Duodenal mucosa (tissue), 2 donors: Measurements from ENCODE around the gene TMEM132A.

Experiments
- H3K27ac ChIP-seq: one replicate; pipeline ENCODE4 v1.7.0; 2013; ENCODE audit warnings: low read depth, low read length
- H3K27me3 ChIP-seq, 2 donors: one replicate each; pipeline ENCODE4 v1.7.0; 2013; ENCODE audit warnings: low read length in 2 of 2, control low read depth in 1 of 2; ENCODE audit not compliant: insufficient read depth in 2 of 2, control insufficient read depth in 1 of 2
- H3K36me3 ChIP-seq, 2 donors: one replicate each; pipeline ENCODE4 v1.7.0; 2013; ENCODE audit warnings: low read length in 2 of 2, control low read depth in 1 of 2; ENCODE audit not compliant: insufficient read depth in 2 of 2, control insufficient read depth in 1 of 2
- H3K4me1 ChIP-seq, 2 donors: one replicate each; pipeline ENCODE4 v1.7.0; 2013; ENCODE audit warnings: low read length in 2 of 2, control low read depth in 1 of 2; ENCODE audit not compliant: insufficient read depth in 2 of 2, control insufficient read depth in 1 of 2
- H3K4me3 ChIP-seq, 2 donors: one replicate each; pipeline ENCODE4 v1.7.0; 2013; ENCODE audit warnings: low read length in 2 of 2, low read depth in 1 of 2
- H3K9ac ChIP-seq, 2 donors: one replicate each; pipeline ENCODE4 v1.7.0; 2013; ENCODE audit warnings: low read length in 2 of 2, low read depth in 1 of 2
- H3K9me3 ChIP-seq, 2 donors: one replicate each; pipeline ENCODE4 v1.7.0; 2013; ENCODE audit warnings: low read length in 2 of 2, control low read depth in 1 of 2; ENCODE audit not compliant: control insufficient read depth in 1 of 2

TMEM132A gene

DNA sequence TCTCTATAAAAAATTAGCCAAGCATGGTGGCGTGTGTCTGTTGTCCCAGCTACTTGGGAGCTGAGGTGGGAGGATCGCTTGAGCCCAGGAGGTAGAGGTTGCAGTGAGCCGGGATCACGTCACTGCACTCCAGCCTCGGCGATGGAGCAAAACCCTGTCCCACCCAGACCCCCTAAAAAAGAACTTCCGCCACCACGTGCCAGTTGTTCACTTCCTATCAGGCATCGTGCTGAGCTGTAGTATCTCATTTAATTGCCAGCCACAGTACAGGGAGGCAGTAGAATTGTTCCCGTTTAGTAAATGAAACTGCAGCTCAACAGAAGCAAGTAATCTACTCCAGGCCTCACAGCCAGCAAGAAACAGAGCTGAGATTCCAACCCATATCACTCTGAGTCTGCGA lies 3.0 kb upstream of the TMEM132A start:
- Histone ChIP-seq H3K36me3 (peaks cover 10 to 35% of the 10 kb centered on the region in 2 donors), H3K27ac (no peak overlapping the region), H3K9me3 (no peaks in the 10 kb centered on the region), H3K27me3 (peaks cover 11 to 22% of the 10 kb centered on the region in 2 donors), H3K4me1 (peaks cover 21 to 23% of the 10 kb centered on the region in 2 donors), H3K9ac (no peak overlapping the region), H3K4me3 (no peak overlapping the region)

DNA sequence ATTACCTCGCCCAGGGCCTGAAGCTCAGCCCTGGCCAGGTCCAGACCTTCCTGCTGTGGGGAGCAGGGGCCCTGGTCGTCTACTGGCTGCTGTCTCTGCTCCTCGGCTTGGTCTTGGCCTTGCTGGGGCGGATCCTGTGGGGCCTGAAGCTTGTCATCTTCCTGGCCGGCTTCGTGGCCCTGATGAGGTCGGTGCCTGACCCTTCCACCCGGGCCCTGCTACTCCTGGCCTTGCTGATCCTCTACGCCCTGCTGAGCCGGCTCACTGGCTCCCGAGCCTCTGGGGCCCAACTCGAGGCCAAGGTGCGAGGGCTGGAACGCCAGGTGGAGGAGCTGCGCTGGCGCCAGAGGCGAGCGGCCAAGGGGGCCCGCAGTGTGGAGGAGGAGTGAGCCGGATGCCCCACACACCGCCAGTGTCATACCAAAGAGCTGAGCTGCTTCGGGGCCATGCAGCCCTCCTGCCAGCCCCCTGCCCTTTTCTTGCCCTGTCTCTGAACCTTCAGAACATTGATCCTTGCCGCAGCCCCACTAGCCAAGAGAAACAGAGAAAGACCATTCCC lies 2.4 kb upstream of the TMEM132A start:
- Histone ChIP-seq H3K27ac (no peak overlapping the region), H3K4me3 (no peak overlapping the region), H3K36me3 (peaks cover 10 to 35% of the 10 kb centered on the region in 2 donors), H3K9ac (no peak overlapping the region), H3K4me1 (peaks cover 15 to 17% of the 10 kb centered on the region in 2 donors), H3K9me3 (no peaks in the 10 kb centered on the region), H3K27me3 (peaks cover 11 to 27% of the 10 kb centered on the region in 2 donors)

DNA sequence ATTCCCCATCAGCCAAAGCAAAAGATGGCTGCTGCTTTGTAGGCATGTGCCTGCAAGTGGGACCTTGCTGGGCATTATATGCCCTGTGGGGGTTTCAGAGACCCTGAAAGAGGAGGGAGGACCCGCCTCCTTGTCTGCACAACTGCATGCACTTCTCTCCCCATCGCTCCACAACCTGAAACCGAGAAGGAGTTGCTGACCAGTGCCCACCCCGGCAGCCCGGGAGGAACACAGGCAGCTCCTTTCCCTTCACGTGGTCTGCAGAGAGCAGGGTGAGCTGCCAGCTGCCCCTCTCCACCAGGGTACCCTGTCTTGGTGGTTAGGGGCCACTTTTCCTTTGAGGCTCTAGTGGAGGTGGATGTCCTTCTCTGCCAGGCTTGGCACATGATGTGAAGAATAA lies 1.4 kb upstream of the TMEM132A start:
- H3K27ac ChIP-seq, result no peak overlapping the region
- H3K4me1 ChIP-seq, result peaks cover 14 to 15% of the 10 kb centered on the region in 2 donors
- peaks cover 10 to 35% of the 10 kb centered on the region in 2 donors for H3K36me3 ChIP-seq
- H3K27me3 ChIP-seq, result peaks cover 11 to 27% of the 10 kb centered on the region in 2 donors
- no peak overlapping the region for H3K9ac ChIP-seq
- no peaks in the 10 kb centered on the region for H3K9me3 ChIP-seq
- H3K4me3 ChIP-seq, result no peak overlapping the region

DNA sequence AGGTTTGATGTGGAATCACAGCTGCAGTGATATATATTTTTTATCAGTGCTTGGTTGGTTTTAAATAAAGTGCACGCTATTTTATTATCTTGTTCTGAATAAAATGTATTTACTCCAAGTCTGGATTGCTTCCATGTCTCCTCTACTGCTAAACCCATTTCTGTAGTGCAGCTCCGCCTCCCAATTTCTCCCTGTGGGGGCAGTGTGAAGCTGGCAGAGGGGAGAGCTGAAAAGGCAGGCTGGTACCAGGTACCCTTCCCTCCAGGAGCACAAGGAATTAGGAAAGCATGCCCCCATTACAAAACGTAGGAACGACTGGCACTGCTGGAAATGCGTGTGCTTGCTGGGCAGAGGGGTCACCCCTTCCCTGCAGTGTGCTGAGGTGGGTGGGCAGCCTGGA lies 934 bp upstream of the TMEM132A start:
- Histone ChIP-seq H3K4me3 (no peak overlapping the region), H3K9ac (no peak overlapping the region), H3K27ac (no peak overlapping the region), H3K27me3 (peaks cover 11 to 27% of the 10 kb centered on the region in 2 donors), H3K9me3 (no peaks in the 10 kb centered on the region), H3K4me1 (peaks cover 14 to 15% of the 10 kb centered on the region in 2 donors), H3K36me3 (peaks cover 10 to 35% of the 10 kb centered on the region in 2 donors)

DNA sequence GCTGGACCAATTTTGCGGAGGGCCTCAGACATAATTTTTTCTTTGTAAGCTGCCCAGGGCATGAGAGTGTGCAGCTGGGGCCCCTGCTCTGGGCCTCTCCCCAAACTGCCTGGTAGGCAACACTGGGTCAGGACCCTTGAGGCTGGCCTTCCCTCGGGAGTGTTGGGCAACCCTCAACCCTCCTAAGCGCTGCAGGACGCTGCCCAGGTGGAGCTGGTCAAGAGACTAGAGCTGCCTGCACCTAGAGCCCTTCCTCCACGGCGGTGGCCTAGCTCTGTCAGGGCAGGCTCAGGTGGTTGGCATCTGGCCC lies 505 bp upstream of the TMEM132A start:
- Histone ChIP-seq H3K27ac (no peak overlapping the region), H3K4me1 (peaks cover 14 to 15% of the 10 kb centered on the region in 2 donors), H3K9me3 (no peaks in the 10 kb centered on the region), H3K4me3 (peak overlapping the region; percentile 47 to 60), H3K36me3 (peaks cover 10 to 35% of the 10 kb centered on the region in 2 donors), H3K9ac (no peak overlapping the region), H3K27me3 (peaks cover 11 to 27% of the 10 kb centered on the region in 2 donors)

DNA sequence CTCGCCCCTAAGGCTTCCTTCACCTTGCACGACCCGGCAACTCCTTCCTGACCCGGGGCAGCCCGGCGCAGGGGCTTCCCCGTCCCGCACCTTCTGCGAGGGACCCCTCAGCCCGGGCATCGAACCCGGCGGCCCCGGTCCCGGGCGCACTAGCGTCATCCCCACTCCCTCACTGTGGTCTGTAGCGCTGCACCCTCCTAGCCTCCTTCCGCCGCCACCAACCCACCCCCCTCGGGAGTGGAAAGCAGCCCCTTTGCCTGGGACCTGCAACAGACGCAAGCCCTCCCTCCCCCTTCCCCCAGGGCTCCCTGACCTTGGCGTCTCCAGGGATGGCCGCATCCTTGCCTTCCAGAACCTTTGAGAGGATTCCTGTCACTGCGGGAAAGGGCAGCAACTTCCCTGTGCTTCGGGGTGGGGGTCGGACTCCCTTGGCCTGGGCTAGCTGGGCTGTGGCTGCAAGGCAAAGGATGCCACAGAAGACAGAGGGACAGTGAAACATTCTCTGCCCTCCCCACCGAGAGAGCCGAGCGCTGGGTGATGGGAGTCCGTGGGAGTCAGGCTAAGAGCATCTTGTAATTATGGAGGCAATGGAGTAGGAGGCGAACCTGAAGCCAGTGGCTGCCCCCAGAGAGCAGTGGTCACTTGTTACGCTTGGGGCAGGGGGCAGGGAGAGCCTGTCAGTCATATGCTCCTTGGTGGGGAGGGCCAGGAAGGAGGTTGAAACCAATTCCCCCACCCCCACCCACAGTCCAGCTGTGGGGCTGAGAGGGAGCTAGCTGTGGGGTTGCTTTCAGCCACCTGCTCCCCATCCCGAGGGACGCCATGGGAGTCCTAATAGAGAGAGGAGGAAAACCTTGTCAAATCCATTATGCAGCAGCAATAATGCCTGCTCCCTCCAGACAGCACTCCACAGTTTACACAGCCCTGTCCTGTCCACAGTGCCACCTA lies 920 bp downstream of the TMEM132A start:
- peak overlapping the region in 1 of 2 donors; percentile 33 for H3K9ac ChIP-seq
- peaks cover 14 to 15% of the 10 kb centered on the region in 2 donors for H3K4me1 ChIP-seq
- no peaks in the 10 kb centered on the region for H3K9me3 ChIP-seq
- H3K27me3 ChIP-seq, result peaks cover 11 to 27% of the 10 kb centered on the region in 2 donors
- no peak overlapping the region for H3K27ac ChIP-seq
- peaks cover 10 to 28% of the 10 kb centered on the region in 2 donors for H3K36me3 ChIP-seq
- peak overlapping the region; percentile 50 to 60 for H3K4me3 ChIP-seq

DNA sequence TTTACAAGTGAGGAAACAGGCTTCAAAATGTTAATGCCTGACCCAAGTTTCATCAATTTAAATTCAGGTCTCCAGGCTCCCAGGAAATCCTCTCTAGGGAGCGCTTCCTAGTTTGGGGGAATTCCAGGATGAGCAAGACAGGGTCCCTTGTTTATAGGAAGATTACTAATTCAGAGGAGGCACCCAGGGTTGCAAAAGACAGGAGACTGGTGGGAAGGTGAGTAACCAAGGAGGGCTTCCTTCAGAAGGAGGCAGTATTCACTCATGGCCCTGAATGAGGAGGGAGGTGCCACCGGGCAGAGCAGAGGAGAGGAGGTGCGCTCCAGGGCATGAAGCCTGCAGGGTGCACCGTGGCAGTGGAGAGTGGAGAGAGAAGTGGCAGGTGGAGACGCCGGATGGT lies 1.6 kb downstream of the TMEM132A start:
- Histone ChIP-seq H3K4me3 (no peak overlapping the region), H3K27ac (no peak overlapping the region), H3K36me3 (peaks cover 4 to 22% of the 10 kb centered on the region in 2 donors), H3K4me1 (peaks cover 14 to 15% of the 10 kb centered on the region in 2 donors), H3K27me3 (peaks cover 11 to 27% of the 10 kb centered on the region in 2 donors), H3K9me3 (no peaks in the 10 kb centered on the region), H3K9ac (no peak overlapping the region)

DNA sequence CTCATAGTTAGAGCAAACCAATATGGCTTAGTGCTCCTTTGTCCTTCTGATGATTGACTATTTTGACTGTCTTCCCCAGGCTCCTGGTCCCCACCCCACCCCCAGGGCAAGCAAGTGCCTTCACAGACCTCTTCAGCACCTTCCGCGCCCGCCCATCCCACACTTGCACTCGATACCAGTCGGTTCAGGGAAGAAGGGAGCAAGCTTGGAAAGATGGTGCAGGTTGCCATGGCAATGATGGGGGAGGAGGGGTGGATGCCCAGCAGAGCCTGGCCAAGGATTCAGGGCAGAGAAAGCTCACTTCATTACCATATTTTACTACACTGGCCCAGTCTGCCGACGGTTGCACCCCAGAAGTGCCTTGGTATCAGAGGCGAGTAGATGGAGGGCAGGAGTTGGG lies 2.2 kb downstream of the TMEM132A start:
- Histone ChIP-seq H3K9me3 (no peaks in the 10 kb centered on the region), H3K9ac (no peak overlapping the region), H3K4me1 (peaks cover 14 to 15% of the 10 kb centered on the region in 2 donors), H3K4me3 (no peak overlapping the region), H3K27me3 (peaks cover 11 to 27% of the 10 kb centered on the region in 2 donors), H3K36me3 (peaks cover under 1 to 15% of the 10 kb centered on the region in 2 donors), H3K27ac (no peak overlapping the region)

DNA sequence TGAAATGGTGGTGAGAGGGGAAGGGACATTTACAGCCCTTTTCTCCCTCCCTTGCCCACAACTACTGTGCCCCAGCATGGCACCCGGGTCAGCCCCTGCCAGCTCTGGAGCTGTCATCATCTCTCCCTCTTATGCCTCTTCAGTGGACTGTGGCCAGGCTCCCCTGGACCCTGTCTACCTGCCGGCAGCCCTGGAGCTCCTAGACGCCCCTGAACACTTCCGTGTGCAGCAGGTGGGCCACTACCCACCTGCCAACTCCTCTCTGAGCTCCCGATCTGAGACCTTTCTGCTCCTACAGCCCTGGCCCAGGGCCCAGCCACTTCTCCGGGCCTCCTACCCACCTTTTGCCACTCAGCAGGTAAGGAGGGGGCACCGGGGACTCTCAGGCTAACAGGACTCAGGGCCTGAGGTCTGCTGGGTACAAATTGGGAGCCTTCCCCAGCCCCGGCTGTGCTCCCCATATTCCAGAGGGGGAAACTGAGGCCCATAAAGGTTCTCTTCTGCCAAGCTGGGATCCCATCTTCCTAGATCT lies 2.9 kb downstream of the TMEM132A start:
- Histone ChIP-seq H3K36me3 (peaks cover 0 to 9% of the 10 kb centered on the region in 2 donors), H3K9me3 (no peaks in the 10 kb centered on the region), H3K4me1 (peaks cover 14 to 15% of the 10 kb centered on the region in 2 donors), H3K9ac (no peak overlapping the region), H3K27me3 (peaks cover 11 to 27% of the 10 kb centered on the region in 2 donors), H3K4me3 (no peak overlapping the region), H3K27ac (no peak overlapping the region)

DNA sequence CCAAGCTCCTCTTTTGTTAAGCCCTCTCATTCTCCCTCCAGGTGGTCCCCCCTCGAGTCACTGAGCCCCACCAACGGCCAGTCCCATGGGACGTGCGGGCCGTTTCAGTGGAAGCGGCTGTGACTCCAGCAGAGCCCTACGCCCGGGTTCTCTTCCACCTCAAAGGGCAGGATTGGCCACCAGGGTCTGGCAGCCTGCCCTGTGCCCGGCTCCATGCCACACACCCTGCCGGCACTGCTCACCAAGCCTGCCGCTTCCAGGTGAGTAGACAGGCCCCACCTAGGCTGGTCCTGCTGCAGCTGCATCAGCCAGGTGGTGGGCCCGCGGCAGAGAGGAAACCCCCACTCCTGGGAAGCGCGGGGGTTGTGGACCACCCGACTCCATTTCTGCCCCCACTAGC lies 3.3 kb downstream of the TMEM132A start:
- Histone ChIP-seq H3K9ac (no peak overlapping the region), H3K27me3 (peaks cover 11 to 27% of the 10 kb centered on the region in 2 donors), H3K36me3 (peaks cover 0 to 4% of the 10 kb centered on the region in 2 donors), H3K9me3 (no peaks in the 10 kb centered on the region), H3K4me3 (no peak overlapping the region), H3K4me1 (peaks cover 14 to 15% of the 10 kb centered on the region in 2 donors), H3K27ac (no peak overlapping the region)
